GM18520 (cell line): ENCODE measurements around the gene TNFRSF6B.
"Not testable (repeated sequence)": the region's sequence is repeated elsewhere in the genome, so short reads cannot be mapped to it uniquely, and the experiment has no call there.

Source experiments
- ATAC-seq: cut with Tn5 transposase; IDR thresholded peaks from one replicate; pipeline ENCODE4 v1.9.1; 2021; ENCODE audit not compliant: unreplicated experiment

Gene TNFRSF6B

GRCh38 chr20:63661959-63662812 lies 34.3 kb upstream of the TNFRSF6B start:
- no peak for ATAC-seq

- no peak for ATAC-seq
Measured at GRCh38 chr20:63662813-63663189, 33.7 kb upstream of the TNFRSF6B start.

GRCh38 chr20:63663332-63664066 lies 33.0 kb upstream of the TNFRSF6B start:
- ATAC-seq = no peak

GRCh38 chr20:63664143-63664851 lies 32.2 kb upstream of the TNFRSF6B start:
- no peak for ATAC-seq

GRCh38 chr20:63664861-63665594 lies 31.4 kb upstream of the TNFRSF6B start:
- ATAC-seq = no peak

- no peak for ATAC-seq
Measured at GRCh38 chr20:63665708-63666107, 30.7 kb upstream of the TNFRSF6B start.

- no peak for ATAC-seq
Measured at GRCh38 chr20:63667858-63668257, 28.6 kb upstream of the TNFRSF6B start.

- no peak for ATAC-seq
Measured at GRCh38 chr20:63668351-63668750, 28.1 kb upstream of the TNFRSF6B start.

- ATAC-seq = not testable (repeated sequence)
Measured at GRCh38 chr20:63671695-63672094, 24.8 kb upstream of the TNFRSF6B start.

- ATAC-seq = no peak
Measured at GRCh38 chr20:63672666-63673065, 23.8 kb upstream of the TNFRSF6B start.

- no peak for ATAC-seq
Measured at GRCh38 chr20:63673951-63674350, 22.5 kb upstream of the TNFRSF6B start.

- no peak for ATAC-seq
Measured at GRCh38 chr20:63675681-63676368, 20.6 kb upstream of the TNFRSF6B start.

GRCh38 chr20:63678071-63678470 lies 18.4 kb upstream of the TNFRSF6B start:
- ATAC-seq = no peak

- ATAC-seq = no peak
Measured at GRCh38 chr20:63678667-63679465, 17.6 kb upstream of the TNFRSF6B start.

- no peak for ATAC-seq
Measured at GRCh38 chr20:63679799-63680305, 16.6 kb upstream of the TNFRSF6B start.

- no peak for ATAC-seq
Measured at GRCh38 chr20:63680427-63680826, 16.0 kb upstream of the TNFRSF6B start.

GRCh38 chr20:63680857-63681608 lies 15.4 kb upstream of the TNFRSF6B start:
- ATAC-seq = no peak

- ATAC-seq = no peak
Measured at GRCh38 chr20:63681609-63682142, 14.8 kb upstream of the TNFRSF6B start.
